C4-2B (cell line): ENCODE measurements around the gene OXLD1.
"Not testable (repeated sequence)": the region's sequence is repeated elsewhere in the genome, so short reads cannot be mapped to it uniquely, and the experiment has no call there.

ENCODE experiments used
- H3K27ac ChIP-seq: fragments of 450-650 bp; 2 replicates; pipeline ENCODE4 v1.5.1; 2017
- CTCF ChIP-seq: fragments of 450-650 bp; conservative IDR thresholded peaks from 2 replicates; pipeline ENCODE4 v1.5.1; 2017; ENCODE audit warnings: mild to moderate bottlenecking
- ZFX ChIP-seq: fragments of 450-650 bp; IDR thresholded peaks from 2 replicates; pipeline ENCODE4 v1.6.1; 2017

Gene OXLD1

GRCh38 chr17:81675515-81676221 is 9.3 kb upstream of the OXLD1 start:
- H3K27ac ChIP-seq: not testable (repeated sequence)
- TF ChIP-seq CTCF: peak; percentile 88

GRCh38 chr17:81673561-81674258 is 7.3 kb upstream of the OXLD1 start:
- H3K27ac ChIP-seq: no peak overlapping the region
- no peak for TF ChIP-seq CTCF
- TF ChIP-seq ZFX: no peak

GRCh38 chr17:81672954-81673353 is 6.5 kb upstream of the OXLD1 start:
- no peak overlapping the region for H3K27ac ChIP-seq
- TF ChIP-seq ZFX (no peak), CTCF (no peak)

GRCh38 chr17:81672504-81672903 is 6.1 kb upstream of the OXLD1 start:
- no peak overlapping the region for H3K27ac ChIP-seq
- TF ChIP-seq CTCF (no peak), ZFX (no peak)

GRCh38 chr17:81667754-81668153 is 1.3 kb upstream of the OXLD1 start:
- TF ChIP-seq ZFX (no peak), CTCF (no peak)
- peak overlapping the region; percentile 98 for H3K27ac ChIP-seq

- no peak for TF ChIP-seq ZFX
- TF ChIP-seq CTCF: no peak
- peak overlapping the region; percentile 98 for H3K27ac ChIP-seq
Measured at GRCh38 chr17:81666092-81666341, 388 bp downstream of the OXLD1 start.

- no peak for TF ChIP-seq CTCF
- no peak for TF ChIP-seq ZFX
- peak overlapping the region; percentile 98 for H3K27ac ChIP-seq
Measured at GRCh38 chr17:81665205-81666091, 957 bp downstream of the OXLD1 start.
